Measurements from ENCODE around the gene CD9. TPM values are rescaled to one million over a fixed set of nuclear protein-coding genes. Genes with fewer than 3 reads are reported as not detected.

CD9 gene
- total RNA-seq, 4 donors from 2014 or later: 26.7 to 50.6 (median 48.4) TPM

- no peak for ATAC-seq
- DNase-seq: no peak
- Histone ChIP-seq H3K27me3 (no peaks in the 10 kb centered on the region), H3K4me3 (no peak overlapping the region), H3K27ac (no peak overlapping the region), H3K36me3 (no peaks in the 10 kb centered on the region), H3K4me1 (peaks cover 0 to 4% of the 10 kb centered on the region in 2 donors), H3K9me3 (no peaks in the 10 kb centered on the region)
- in situ Hi-C loops (cut with MboI; ENCODE audit: low sequenced_read_pairs in 4 of 4) (no loop called here), intact Hi-C loops (cut with DNase I; ENCODE audit: low total_unique reads) (loop anchor here (5.0 kb wide), 1 partner anchor 477 kb away; no protein-coding TSS in a partner anchor)
- TF ChIP-seq CTCF (IDR thresholded peaks at IDR 0.05 in 4 of 5, conservative IDR thresholded peaks at IDR 0.05 in 1 of 5) (no peak), POLR2A (IDR thresholded peaks at IDR 0.05) (no peak)
Observed at GRCh38 chr12:6263931-6264330, 63.7 kb downstream of the CD9 start.

- Histone ChIP-seq H3K4me1 (peaks cover 0 to 4% of the 10 kb centered on the region in 2 donors), H3K36me3 (no peaks in the 10 kb centered on the region), H3K27ac (no peak overlapping the region), H3K9me3 (no peaks in the 10 kb centered on the region), H3K27me3 (no peaks in the 10 kb centered on the region), H3K4me3 (no peak overlapping the region)
- intact Hi-C loops (cut with DNase I; ENCODE audit: low total_unique reads) (loop anchor here (5.0 kb wide), 1 partner anchor 477 kb away; no protein-coding TSS in a partner anchor), in situ Hi-C loops (cut with MboI; ENCODE audit: low sequenced_read_pairs in 4 of 4) (no loop called here)
- TF ChIP-seq POLR2A (IDR thresholded peaks at IDR 0.05) (no peak), CTCF (IDR thresholded peaks at IDR 0.05 in 4 of 5, conservative IDR thresholded peaks at IDR 0.05 in 1 of 5) (no peak)
- ATAC-seq: no peak
- no peak for DNase-seq
Observed at GRCh38 chr12:6264402-6265037, 64.3 kb downstream of the CD9 start.

- Histone ChIP-seq H3K4me3 (no peak overlapping the region), H3K27me3 (no peaks in the 10 kb centered on the region), H3K36me3 (no peaks in the 10 kb centered on the region), H3K9me3 (no peaks in the 10 kb centered on the region), H3K4me1 (peaks cover 0 to 4% of the 10 kb centered on the region in 2 donors), H3K27ac (no peak overlapping the region)
- DNase-seq (no peak), ATAC-seq (no peak)
- in situ Hi-C loops (cut with MboI; ENCODE audit: low sequenced_read_pairs in 4 of 4) (no loop called here), intact Hi-C loops (cut with DNase I; ENCODE audit: low total_unique reads) (no loop called here)
- no peak for TF ChIP-seq CTCF (IDR thresholded peaks at IDR 0.05 in 4 of 5, conservative IDR thresholded peaks at IDR 0.05 in 1 of 5)
- no peak for TF ChIP-seq POLR2A (IDR thresholded peaks at IDR 0.05)
Observed at GRCh38 chr12:6265038-6265405, 64.8 kb downstream of the CD9 start.

- Histone ChIP-seq H3K36me3 (no peaks in the 10 kb centered on the region), H3K27ac (no peak overlapping the region), H3K9me3 (no peaks in the 10 kb centered on the region), H3K4me3 (no peak overlapping the region), H3K27me3 (no peaks in the 10 kb centered on the region), H3K4me1 (peaks cover 0 to 4% of the 10 kb centered on the region in 2 donors)
- intact Hi-C loops (cut with DNase I; ENCODE audit: low total_unique reads): no loop called here
- ATAC-seq: no peak
- in situ Hi-C loops (cut with MboI; ENCODE audit: low sequenced_read_pairs in 4 of 4): no loop called here
- no peak for TF ChIP-seq POLR2A (IDR thresholded peaks at IDR 0.05)
- no peak for TF ChIP-seq CTCF (IDR thresholded peaks at IDR 0.05 in 4 of 5, conservative IDR thresholded peaks at IDR 0.05 in 1 of 5)
- no peak for DNase-seq
Observed at GRCh38 chr12:6266541-6266966, 66.4 kb downstream of the CD9 start.

Measured in gastrocnemius medialis (tissue), 4 donors.